Panc1 (cell line): Measurements from ENCODE around the gene TRDMT1. TPM values are rescaled to one million over a fixed set of nuclear protein-coding genes. Genes with fewer than 3 reads are reported as not detected.

Experiments used
- ATAC-seq: fragments of 200-7000 bp; cut with Tn5 transposase; 2 replicates; pipeline ENCODE4 v1.9.1; 2020; ENCODE audit warnings: mild to moderate bottlenecking, moderate library complexity
- BruUV-seq: library from RNA; stranded (reverse); fragments of 400-500 nt; replicated peaks from 2 replicates; lab custom pipeline; 2021; lab: Mats Ljungman, UMichigan
- CTCF ChIA-PET: fragments of 300-600 bp; sonication (Branson Sonifier 250); formaldehyde crosslinking; loops from one replicate; lab custom pipeline; 2022; ENCODE audit warnings: antibody characterized with exemption; lab: Charles Lee
- POLR2A ChIA-PET: fragments of 300-600 bp; sonication (Branson Sonifier 250); formaldehyde crosslinking; loops from one replicate; lab custom pipeline; 2022; ENCODE audit warnings: antibody characterized with exemption; lab: Charles Lee
- DNase-seq: peaks from one replicate; pipeline ENCODE4 v3.0.0-alpha.2; 2010; ENCODE audit warnings: low read depth, low spot score
- H3K27ac ChIP-seq: 2 replicates; pipeline ENCODE4 v1.5.1; 2011; ENCODE audit warnings: mild to moderate bottlenecking, low read length, inconsistent platforms
- H3K27me3 ChIP-seq: fragments of 200-500 bp; sonication (Bioruptor generic); 2 replicates; pipeline ENCODE4 v1.6.0; 2014; ENCODE audit warnings: low read length, inconsistent platforms; ENCODE audit not compliant: control insufficient read depth, insufficient read depth
- H3K36me3 ChIP-seq: fragments of 200-500 bp; sonication (Bioruptor generic); 2 replicates; pipeline ENCODE4 v1.5.1; 2014; ENCODE audit warnings: inconsistent platforms, mild to moderate bottlenecking, low read length, moderate library complexity; ENCODE audit not compliant: control insufficient read depth, insufficient read depth
- H3K4me1 ChIP-seq: 2 replicates; pipeline ENCODE4 v1.5.1; 2011; ENCODE audit warnings: inconsistent platforms, mild to moderate bottlenecking, low read length, moderate library complexity; ENCODE audit not compliant: control insufficient read depth, insufficient read depth
- H3K4me3 ChIP-seq, 2 experiments: 2 replicates each; pipeline ENCODE4 v1.5.1; 2011 to 2012; ENCODE audit warnings: low read depth in 2 of 2, low read length in 2 of 2, mild to moderate bottlenecking in 2 of 2, inconsistent platforms in 1 of 2, moderate library complexity in 1 of 2
- H3K9me3 ChIP-seq: fragments of 200-500 bp; sonication (Bioruptor generic); 2 replicates; pipeline ENCODE4 v1.5.1; 2014; ENCODE audit warnings: low read depth, mild to moderate bottlenecking, inconsistent platforms, low read length, moderate library complexity; ENCODE audit not compliant: control insufficient read depth, insufficient read depth
- CTCF ChIP-seq: fragments of 450-650 bp; IDR thresholded peaks from 2 replicates; pipeline ENCODE4 v1.5.1; 2017; ENCODE audit warnings: mild to moderate bottlenecking
- POLR2AphosphoS5 ChIP-seq: IDR thresholded peaks from 2 replicates; pipeline ENCODE4 v1.6.1; 2012; ENCODE audit warnings: mild to moderate bottlenecking, low read depth, low read length, moderate library complexity
- REST ChIP-seq, 2 experiments: IDR thresholded peaks; 2 replicates each; pipeline ENCODE4 v1.6.1; 2011 to 2012; ENCODE audit warnings: low read depth in 2 of 2, control low read depth in 1 of 2, low read length in 1 of 2, mild to moderate bottlenecking in 1 of 2, moderate library complexity in 1 of 2; ENCODE audit not compliant: insufficient read depth in 1 of 2
- SIN3A ChIP-seq: IDR thresholded peaks from 2 replicates; pipeline ENCODE4 v1.6.1; 2012; ENCODE audit warnings: low read depth, mild to moderate bottlenecking, low read length, moderate library complexity, borderline replicate concordance; ENCODE audit not compliant: insufficient read depth
- TCF7L2 ChIP-seq: IDR thresholded peaks from 2 replicates; pipeline ENCODE4 v1.6.1; 2011; ENCODE audit warnings: mild to moderate bottlenecking, low read depth, low read length, inconsistent platforms
- in situ Hi-C: cut with HindIII; loops from 2 replicates; pipeline ENCODE4 v1.10.0; 2016; ENCODE audit warnings: low sequenced_read_pairs, low pct_unique_long_range_greater_than_20kb
- intact Hi-C: fragments of 100-400 bp; cut with micrococcal nuclease; formaldehyde crosslinking; loops from one replicate; pipeline ENCODE4 v1.10.0; 2022; ENCODE audit not compliant: unreplicated experiment
- total RNA-seq: library from RNA; stranded (reverse); gene quantifications from one replicate; pipeline ENCODE4 v1.2.1, GENCODE V29; 2021; ENCODE audit not compliant: unreplicated experiment

TRDMT1 gene
- total RNA-seq, 1 experiment from 2014 or later = 7.6 TPM

GRCh38 chr10:17144757-17145156 is 56.7 kb downstream of the TRDMT1 start:
- BruUV-seq = no TSS peak
- no peak overlapping the region; the same call in 1 of the 2 replicates for H3K27ac ChIP-seq

DNA sequence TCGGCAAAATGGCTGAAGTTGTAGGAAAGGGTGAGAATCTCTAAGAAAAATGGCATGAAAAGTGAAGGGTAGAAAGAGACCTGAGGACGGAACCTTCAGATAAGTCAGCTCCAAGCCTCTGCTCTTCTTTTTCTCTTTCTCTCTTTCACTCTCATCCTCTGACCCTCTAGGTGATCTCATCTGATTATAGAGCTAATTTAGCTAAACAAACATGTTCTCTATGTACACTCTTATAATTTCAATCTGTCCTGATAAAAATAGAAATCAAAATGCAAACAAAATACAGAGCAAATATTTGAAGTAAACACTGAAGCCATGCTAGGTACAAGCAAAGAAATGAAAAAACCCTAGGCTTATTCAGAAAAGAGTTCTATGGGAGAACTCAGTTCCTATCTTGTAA is 57.4 kb downstream of the TRDMT1 start:
- DNase-seq (no peak), ATAC-seq (no peak)
- H3K4me3 ChIP-seq = no peak overlapping the region
- intact Hi-C loops (no loop called here), in situ Hi-C loops (no loop called here)
- ChIA-PET CTCF (no interaction called here), POLR2A (no interaction called here)
- no peaks in the 10 kb centered on the region; the same call in 1 of the 2 replicates for H3K9me3 ChIP-seq
- no peaks in the 10 kb centered on the region for H3K27me3 ChIP-seq
- no peaks in the 10 kb centered on the region for H3K4me1 ChIP-seq
- no peaks in the 10 kb centered on the region for H3K36me3 ChIP-seq
- TF ChIP-seq POLR2AphosphoS5 (no peak), TCF7L2 (no peak), CTCF (no peak), REST (IDR thresholded peaks at IDR 0.05; ENCODE audit: insufficient read depth in 1 of 2, low read depth in 2 of 2, low read length in 1 of 2) (no peak), SIN3A (no peak)
- BruUV-seq = no TSS peak
- H3K27ac ChIP-seq = peak overlapping the region; percentile 9; the same call in 1 of the 2 replicates

More at GRCh38 chr10:17144757-17145156, 56.7 kb downstream of the TRDMT1 start:
- Histone ChIP-seq H3K4me3 (no peak overlapping the region), H3K27me3 (no peaks in the 10 kb centered on the region), H3K9me3 (no peaks in the 10 kb centered on the region; the same call in 1 of the 2 replicates), H3K4me1 (no peaks in the 10 kb centered on the region), H3K36me3 (no peaks in the 10 kb centered on the region)
- ChIA-PET CTCF (no interaction called here), POLR2A (no interaction called here)
- ATAC-seq = no peak
- DNase-seq = no peak
- intact Hi-C loops (no loop called here), in situ Hi-C loops (no loop called here)
- TF ChIP-seq SIN3A (no peak), CTCF (no peak), REST (IDR thresholded peaks at IDR 0.05; ENCODE audit: insufficient read depth in 1 of 2, low read depth in 2 of 2, low read length in 1 of 2) (no peak), TCF7L2 (no peak), POLR2AphosphoS5 (no peak)
